RWPE2 (cell line): Measurements from ENCODE around the gene NFAM1.

Experiments
- ATAC-seq: fragments of 200-7000 bp; cut with Tn5 transposase; 3 replicates; pipeline ENCODE4 v1.9.1; 2021; ENCODE audit warnings: low read depth
- DNase-seq: peaks from one replicate; pipeline ENCODE4 v3.0.0-alpha.2; 2020; ENCODE audit warnings: low spot score
- H3K27ac ChIP-seq: fragments of 450-650 bp; 2 replicates; pipeline ENCODE4 v1.5.1; 2017; ENCODE audit warnings: mild to moderate bottlenecking; ENCODE audit not compliant: poor library complexity, severe bottlenecking
- H3K27me3 ChIP-seq: fragments of 250-450 bp; sonication (Bioruptor Pico); 2 replicates; pipeline ENCODE4 v1.5.1; 2021; ENCODE audit warnings: mild to moderate bottlenecking, moderate library complexity; ENCODE audit not compliant: insufficient read depth, poor library complexity, severe bottlenecking
- H3K36me3 ChIP-seq: fragments of 250-450 bp; sonication (Bioruptor Pico); 2 replicates; pipeline ENCODE4 v1.5.1; 2020; ENCODE audit warnings: low read depth, mild to moderate bottlenecking, moderate library complexity
- H3K4me1 ChIP-seq: fragments of 250-450 bp; sonication (Bioruptor Pico); 2 replicates; pipeline ENCODE4 v1.5.1; 2021; ENCODE audit warnings: mild to moderate bottlenecking, moderate library complexity; ENCODE audit not compliant: insufficient read depth, poor library complexity, severe bottlenecking
- H3K4me3 ChIP-seq: fragments of 250-450 bp; sonication (Bioruptor Pico); 2 replicates; pipeline ENCODE4 v1.5.1; 2021; ENCODE audit warnings: mild to moderate bottlenecking, moderate library complexity; ENCODE audit not compliant: severe bottlenecking
- H3K9me3 ChIP-seq: fragments of 250-450 bp; sonication (Bioruptor Pico); 2 replicates; pipeline ENCODE4 v1.5.1; 2021; ENCODE audit warnings: mild to moderate bottlenecking, moderate library complexity; ENCODE audit not compliant: severe bottlenecking
- CTCF ChIP-seq: fragments of 450-650 bp; IDR thresholded peaks from one replicate; pipeline ENCODE4 v1.5.1; 2017; ENCODE audit warnings: mild to moderate bottlenecking, moderate library complexity; ENCODE audit not compliant: poor library complexity, severe bottlenecking

Gene NFAM1

GRCh38 chr22:42427167-42427566 lies 5.0 kb downstream of the NFAM1 start:
- peaks cover 8% of the 10 kb centered on the region for H3K4me1 ChIP-seq
- no peak overlapping the region for H3K27ac ChIP-seq
- H3K36me3 ChIP-seq: no peaks in the 10 kb centered on the region
- no peak overlapping the region for H3K4me3 ChIP-seq
- no peak for ATAC-seq
- H3K9me3 ChIP-seq: no peaks in the 10 kb centered on the region
- TF ChIP-seq CTCF: no peak
- H3K27me3 ChIP-seq: no peaks in the 10 kb centered on the region
- DNase-seq: no peak

DNA sequence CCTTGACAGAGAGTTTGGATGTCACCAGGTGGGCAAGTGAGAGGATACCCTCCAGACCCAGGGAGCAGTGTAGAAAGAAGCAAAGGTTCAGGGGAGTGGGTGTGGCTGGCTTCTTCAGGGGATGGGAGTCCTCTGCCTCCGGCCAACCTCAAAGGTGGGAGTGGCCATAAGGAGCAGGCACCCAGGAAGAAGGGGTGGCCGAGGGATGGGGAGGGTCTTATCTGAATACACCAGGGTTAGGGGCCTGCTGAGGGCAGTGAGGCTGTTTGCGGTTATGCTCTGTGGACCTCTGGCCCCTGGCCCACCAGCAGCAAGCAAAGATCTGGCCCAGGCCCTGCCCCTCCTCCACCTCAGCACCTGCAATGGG lies 6.2 kb downstream of the NFAM1 start:
- Histone ChIP-seq H3K9me3 (no peaks in the 10 kb centered on the region), H3K27ac (no peak overlapping the region), H3K4me1 (peaks cover 8% of the 10 kb centered on the region), H3K36me3 (no peaks in the 10 kb centered on the region), H3K4me3 (no peak overlapping the region), H3K27me3 (no peaks in the 10 kb centered on the region)
- DNase-seq: no peak
- TF ChIP-seq CTCF: no peak
- ATAC-seq: peak; percentile 44; the same call in 2 of the 3 replicates

GRCh38 chr22:42425337-42425988 lies 6.7 kb downstream of the NFAM1 start:
- DNase-seq (no peak), ATAC-seq (peak; percentile 79)
- Histone ChIP-seq H3K27me3 (no peaks in the 10 kb centered on the region), H3K9me3 (no peaks in the 10 kb centered on the region), H3K4me3 (no peak overlapping the region), H3K4me1 (peaks cover 8% of the 10 kb centered on the region), H3K27ac (no peak overlapping the region), H3K36me3 (no peaks in the 10 kb centered on the region)
- TF ChIP-seq CTCF: no peak

DNA sequence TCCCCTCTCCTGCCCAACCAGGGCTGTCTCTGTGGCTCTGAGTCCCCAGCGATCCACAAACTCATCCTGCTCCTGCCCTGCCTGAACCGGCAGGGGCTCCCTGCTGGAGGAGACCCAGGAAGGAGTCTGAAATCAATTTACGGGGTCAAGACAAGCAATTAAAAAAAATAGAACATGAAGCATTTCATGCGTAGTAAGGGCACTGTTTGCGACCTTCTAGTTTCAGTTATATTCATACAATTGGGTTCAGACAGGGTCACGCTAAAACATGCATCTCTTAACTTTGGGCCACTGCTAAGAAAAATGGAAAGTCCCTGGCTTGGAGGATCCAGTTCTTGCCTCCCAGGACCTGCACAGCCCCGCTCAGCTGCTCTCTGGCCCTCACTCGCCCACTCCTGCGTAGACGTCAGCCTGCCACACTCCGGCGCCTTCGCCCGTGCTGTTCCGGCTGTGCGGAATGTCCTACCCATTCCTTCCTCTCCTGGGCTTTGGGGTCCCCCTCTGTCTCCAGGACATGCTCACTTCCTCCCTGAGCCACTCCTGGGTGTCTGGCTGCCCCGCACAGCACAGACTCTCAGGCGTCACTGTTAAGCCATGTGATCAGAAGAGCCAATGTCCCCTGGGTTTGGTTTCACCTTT lies 12.8 kb downstream of the NFAM1 start:
- Histone ChIP-seq H3K4me3 (no peak overlapping the region), H3K9me3 (no peaks in the 10 kb centered on the region), H3K27me3 (no peaks in the 10 kb centered on the region), H3K36me3 (no peaks in the 10 kb centered on the region), H3K27ac (no peak overlapping the region), H3K4me1 (no peaks in the 10 kb centered on the region)
- DNase-seq: no peak
- ATAC-seq: no peak
- no peak for TF ChIP-seq CTCF

DNA sequence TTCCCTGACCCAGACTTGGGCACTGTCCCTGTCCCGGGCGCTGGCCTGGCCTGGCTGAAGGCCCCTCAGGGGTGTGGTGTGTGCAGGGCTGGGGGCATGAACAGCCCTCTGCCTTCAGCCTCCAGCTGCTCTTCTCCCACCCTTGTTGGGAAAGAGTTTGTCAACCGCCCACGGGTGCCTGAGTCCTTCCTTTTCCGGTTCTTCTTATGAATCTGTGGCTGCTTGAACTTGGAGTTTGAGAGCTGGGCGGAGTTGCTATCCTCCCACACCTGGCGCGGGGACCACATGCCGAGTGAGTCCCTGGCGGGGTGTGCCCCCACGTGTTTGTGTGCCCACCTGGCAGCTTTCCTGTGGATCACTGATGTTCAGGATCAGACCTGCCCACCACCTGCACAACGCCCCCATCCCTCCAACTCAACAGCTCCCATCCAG lies 13.4 kb downstream of the NFAM1 start:
- no peak for DNase-seq
- H3K27ac ChIP-seq: no peak overlapping the region
- no peaks in the 10 kb centered on the region for H3K9me3 ChIP-seq
- H3K4me1 ChIP-seq: no peaks in the 10 kb centered on the region
- no peak overlapping the region for H3K4me3 ChIP-seq
- no peaks in the 10 kb centered on the region for H3K27me3 ChIP-seq
- no peak for TF ChIP-seq CTCF
- H3K36me3 ChIP-seq: no peaks in the 10 kb centered on the region
- no peak for ATAC-seq
